Activated CD8-positive, alpha-beta memory T cell treated with anti-CD3 and anti-CD28 coated beads, Interleukin-2, amount 10 ng/mL, durations not matched to agents 7 days and 5 days (primary cell): ENCODE measurements around the gene GRPEL1. TPM values are rescaled to one million over a fixed set of nuclear protein-coding genes. Genes with fewer than 3 reads are reported as not detected.

Experiments used
- ATAC-seq: fragments of 150-1000 bp; cut with Tn5 transposase; one replicate; pipeline ENCODE4 v1.10.0; 2021; ENCODE audit warnings: moderate library complexity
- CTCF ChIA-PET: fragments of 350-600 bp; sonication (Branson Sonifier 250); formaldehyde crosslinking; loops from one replicate; lab custom pipeline; 2021; ENCODE audit warnings: antibody characterized with exemption; lab: Charles Lee
- DNase-seq: peaks from one replicate; pipeline ENCODE4 v3.0.0-alpha.2; 2020
- H3K27ac Mint-ChIP-seq: one replicate; pipeline ENCODE4 v1.8.0; 2021; ENCODE audit warnings: mild to moderate bottlenecking, mixed read lengths
- H3K27me3 Mint-ChIP-seq: one replicate; pipeline ENCODE4 v1.8.0; 2021; ENCODE audit warnings: mixed read lengths
- H3K36me3 Mint-ChIP-seq: one replicate; pipeline ENCODE4 v1.8.0; 2021; ENCODE audit warnings: mild to moderate bottlenecking, mixed read lengths
- H3K4me1 Mint-ChIP-seq: one replicate; pipeline ENCODE4 v1.8.0; 2021; ENCODE audit warnings: mixed read lengths
- H3K4me3 Mint-ChIP-seq: one replicate; pipeline ENCODE4 v1.8.0; 2021; ENCODE audit warnings: mild to moderate bottlenecking, moderate library complexity, mixed read lengths
- H3K9me3 Mint-ChIP-seq: one replicate; pipeline ENCODE4 v1.8.0; 2022; ENCODE audit warnings: low read depth, mixed read lengths
- total RNA-seq, 2 experiments: library from RNA; stranded (reverse); gene quantifications; one replicate each; pipeline ENCODE4 v1.2.3, GENCODE V29; 2021

The GRPEL1 gene
- total RNA-seq, 2 experiments from 2014 or later, result 40.0 to 59.9 TPM

GRCh38 chr4:7044137-7044930 is 23.5 kb downstream of the GRPEL1 start:
- DNase-seq, result no peak
- H3K27me3 Mint-ChIP-seq, result peaks cover 11% of the 10 kb centered on the region
- peaks cover 40% of the 10 kb centered on the region for H3K4me1 Mint-ChIP-seq
- peak overlapping the region; percentile 84 for H3K4me3 Mint-ChIP-seq
- no peaks in the 10 kb centered on the region for H3K36me3 Mint-ChIP-seq
- CTCF ChIA-PET, result interaction anchor here (1.0 to 7.3 kb wide), 9 partner anchors 10 to 261 kb away, joined by 3 to 153 read pairs (median 11); partner anchors contain the start of gene GRPEL1
- no peak for ATAC-seq
- H3K27ac Mint-ChIP-seq, result peak overlapping the region; percentile 72
- no peaks in the 10 kb centered on the region for H3K9me3 Mint-ChIP-seq

GRCh38 chr4:7043284-7044136 is 24.4 kb downstream of the GRPEL1 start, which contains the start of gene TADA2B:
Gene TADA2B, plus strand, starts transcription at chr4:7043372. Its CDS starts 208 bp downstream, at chr4:7043580.
- H3K27me3 Mint-ChIP-seq, result peaks cover 11% of the 10 kb centered on the region
- CTCF ChIA-PET, result interaction anchor here (0.7 to 7.3 kb wide), 25 partner anchors 11 to 762 kb away, joined by 3 to 153 read pairs (median 4); partner anchors contain the start of genes GRPEL1 and TBC1D14
- DNase-seq (peak; percentile 71), ATAC-seq (peak; percentile 51)
- H3K9me3 Mint-ChIP-seq, result no peaks in the 10 kb centered on the region
- H3K27ac Mint-ChIP-seq, result peak within 1 kb of the TSS; percentile 72
- peaks cover 40% of the 10 kb centered on the region for H3K4me1 Mint-ChIP-seq
- H3K4me3 Mint-ChIP-seq, result peak within 1 kb of the TSS; percentile 84
- H3K36me3 Mint-ChIP-seq, result no peaks in the 10 kb centered on the region

- Mint-ChIP-seq H3K36me3 (no peaks in the 10 kb centered on the region), H3K27ac (peak overlapping the region; percentile 72), H3K27me3 (peaks cover 11% of the 10 kb centered on the region), H3K4me1 (peaks cover 40% of the 10 kb centered on the region), H3K9me3 (no peaks in the 10 kb centered on the region), H3K4me3 (peak overlapping the region; percentile 84)
- ATAC-seq (peak; percentile 91), DNase-seq (peak; percentile 95)
- CTCF ChIA-PET, result interaction anchor here (0.6 to 7.3 kb wide), 29 partner anchors 9 to 470 kb away, joined by 3 to 153 read pairs (median 3); partner anchors contain the start of genes GRPEL1 and TBC1D14
Observed at GRCh38 chr4:7042503-7043283, 25.2 kb downstream of the GRPEL1 start.

GRCh38 chr4:7041801-7042502 is 25.9 kb downstream of the GRPEL1 start:
- ATAC-seq, result no peak
- H3K9me3 Mint-ChIP-seq, result no peaks in the 10 kb centered on the region
- H3K27me3 Mint-ChIP-seq, result peaks cover 11% of the 10 kb centered on the region
- peak overlapping the region; percentile 52 for H3K27ac Mint-ChIP-seq
- CTCF ChIA-PET, result interaction anchor here (0.8 to 7.3 kb wide), 18 partner anchors 9 to 368 kb away, joined by 3 to 153 read pairs (median 3); partner anchors contain the start of gene GRPEL1
- peaks cover 36% of the 10 kb centered on the region for H3K4me1 Mint-ChIP-seq
- no peak for DNase-seq
- no peaks in the 10 kb centered on the region for H3K36me3 Mint-ChIP-seq
- peak overlapping the region; percentile 84 for H3K4me3 Mint-ChIP-seq

GRCh38 chr4:7041246-7041645 is 26.6 kb downstream of the GRPEL1 start:
- H3K4me1 Mint-ChIP-seq, result peaks cover 29% of the 10 kb centered on the region
- DNase-seq, result no peak
- H3K27ac Mint-ChIP-seq, result no peak overlapping the region
- H3K9me3 Mint-ChIP-seq, result no peaks in the 10 kb centered on the region
- H3K27me3 Mint-ChIP-seq, result peaks cover 11% of the 10 kb centered on the region
- no peak for ATAC-seq
- no peaks in the 10 kb centered on the region for H3K36me3 Mint-ChIP-seq
- no peak overlapping the region for H3K4me3 Mint-ChIP-seq
- CTCF ChIA-PET, result interaction anchor here (0.9 to 7.3 kb wide), 4 partner anchors 9 to 322 kb away, joined by 3 to 153 read pairs (median 3); partner anchors contain the start of gene GRPEL1

- Mint-ChIP-seq H3K4me3 (no peak overlapping the region), H3K27ac (no peak overlapping the region)
- CTCF ChIA-PET, result interaction anchor here (1.0 to 7.3 kb wide), 4 partner anchors 10 to 67 kb away, joined by 3 to 153 read pairs (median 3); partner anchors contain the start of gene GRPEL1
Observed at GRCh38 chr4:7040765-7041164, 27.1 kb downstream of the GRPEL1 start.

GRCh38 chr4:7037425-7037824 is 30.4 kb downstream of the GRPEL1 start:
- Mint-ChIP-seq H3K4me1 (peaks cover 7% of the 10 kb centered on the region), H3K27me3 (peaks cover 11% of the 10 kb centered on the region), H3K36me3 (no peaks in the 10 kb centered on the region), H3K27ac (no peak overlapping the region), H3K4me3 (no peak overlapping the region), H3K9me3 (no peaks in the 10 kb centered on the region)
- DNase-seq (no peak), ATAC-seq (no peak)
- CTCF ChIA-PET, result no interaction called here

More at GRCh38 chr4:7040765-7041164, 27.1 kb downstream of the GRPEL1 start:
- peaks cover 25% of the 10 kb centered on the region for H3K4me1 Mint-ChIP-seq
- H3K36me3 Mint-ChIP-seq, result no peaks in the 10 kb centered on the region
- H3K9me3 Mint-ChIP-seq, result no peaks in the 10 kb centered on the region
- DNase-seq, result no peak
- peaks cover 11% of the 10 kb centered on the region for H3K27me3 Mint-ChIP-seq
- no peak for ATAC-seq

GRCh38 chr4:7034262-7035081 is 33.4 kb downstream of the GRPEL1 start:
- ATAC-seq, result no peak
- Mint-ChIP-seq H3K4me1 (no peaks in the 10 kb centered on the region), H3K27ac (no peak overlapping the region), H3K4me3 (no peak overlapping the region), H3K9me3 (no peaks in the 10 kb centered on the region), H3K27me3 (no peaks in the 10 kb centered on the region), H3K36me3 (peaks cover 10% of the 10 kb centered on the region)
- DNase-seq, result no peak
- CTCF ChIA-PET, result interaction anchor here (1.5 kb wide), 1 partner anchor 8 kb away, joined by 3 read pairs; a partner anchor contains a TSS

- Mint-ChIP-seq H3K36me3 (peaks cover 16% of the 10 kb centered on the region), H3K9me3 (no peaks in the 10 kb centered on the region), H3K4me1 (peaks cover 3% of the 10 kb centered on the region), H3K4me3 (no peak overlapping the region), H3K27ac (no peak overlapping the region), H3K27me3 (no peaks in the 10 kb centered on the region)
- ATAC-seq (no peak), DNase-seq (no peak)
- CTCF ChIA-PET, result interaction anchor here (1.3 kb wide), 1 partner anchor 10 kb away, joined by 3 read pairs; the partner anchor contains the start of gene TADA2B
Observed at GRCh38 chr4:7032596-7032995, 35.3 kb downstream of the GRPEL1 start.

- H3K4me1 Mint-ChIP-seq, result peaks cover 3% of the 10 kb centered on the region
- no peaks in the 10 kb centered on the region for H3K27me3 Mint-ChIP-seq
- no peak overlapping the region for H3K27ac Mint-ChIP-seq
- DNase-seq (no peak), ATAC-seq (no peak)
- no peak overlapping the region for H3K4me3 Mint-ChIP-seq
- H3K9me3 Mint-ChIP-seq, result no peaks in the 10 kb centered on the region
- CTCF ChIA-PET, result interaction anchor here (1.3 kb wide), 1 partner anchor 11 kb away, joined by 3 read pairs; the partner anchor contains the start of gene TADA2B
- peaks cover 22% of the 10 kb centered on the region for H3K36me3 Mint-ChIP-seq
Observed at GRCh38 chr4:7031558-7032449, 36.1 kb downstream of the GRPEL1 start.
